CD14-positive monocyte (primary cell): ENCODE data around the gene MYH10. TPM values are rescaled to one million over a fixed set of nuclear protein-coding genes. Genes with fewer than 3 reads are reported as not detected.

Source experiments
- DNase-seq, 3 donors: peaks; one replicate each; pipeline ENCODE4 v3.0.0-alpha.2; 2011 to 2022
- H2AFZ ChIP-seq: 2 replicates; pipeline ENCODE4 v1.6.0; 2012; ENCODE audit warnings: mild to moderate bottlenecking, low read depth, low read length, inconsistent platforms; ENCODE audit not compliant: insufficient read depth, poor library complexity, severe bottlenecking
- H3K27ac ChIP-seq, 2 donors: 1 replicate in 1 of 2; 2 replicates in 1 of 2; pipeline ENCODE4 v1.5.1; 2012 to 2013; ENCODE audit warnings: low read length in 2 of 2, control low read depth in 1 of 2, inconsistent platforms in 1 of 2, low read depth in 1 of 2, mild to moderate bottlenecking in 1 of 2
- H3K27me3 ChIP-seq, 2 donors: one replicate each; pipeline versions ENCODE4 v1.6.0 to v1.6.1; 2011 to 2013; ENCODE audit warnings: low read length in 2 of 2; ENCODE audit not compliant: control insufficient read depth in 2 of 2, insufficient read depth in 2 of 2
- H3K36me3 ChIP-seq, 2 donors: replicated peaks in 1 of 2; 1 replicate in 1 of 2; 2 replicates in 1 of 2; pipeline versions ENCODE4 v1.5.1 to v1.6.1; 2012 to 2013; ENCODE audit warnings: low read length in 2 of 2, control low read depth in 1 of 2, inconsistent platforms in 1 of 2, mild to moderate bottlenecking in 1 of 2; ENCODE audit not compliant: insufficient read depth in 2 of 2, control insufficient read depth in 1 of 2
- H3K4me1 ChIP-seq, 2 donors: 1 replicate in 1 of 2; 2 replicates in 1 of 2; pipeline versions ENCODE4 v1.5.1 to v1.6.1; 2012 to 2013; ENCODE audit warnings: low read length in 2 of 2, control low read depth in 1 of 2, inconsistent platforms in 1 of 2, mild to moderate bottlenecking in 1 of 2, moderate library complexity in 1 of 2; ENCODE audit not compliant: insufficient read depth in 2 of 2, control insufficient read depth in 1 of 2
- H3K4me2 ChIP-seq: replicated peaks from 2 replicates; pipeline ENCODE3; 2012; ENCODE audit warnings: low read length, moderate library complexity, mild to moderate bottlenecking; ENCODE audit not compliant: poor library complexity, severe bottlenecking; ENCODE audit errors: extremely low read depth
- H3K4me3 ChIP-seq, 3 experiments: fragments of 200-600 bp in 1 of 3; sonication (generic) in 1 of 3; replicated peaks in 1 of 3; 1 replicate in 2 of 3; 2 replicates in 1 of 3; pipeline ENCODE4 v1.5.1; 2011 to 2013; ENCODE audit warnings: low read length in 3 of 3, mild to moderate bottlenecking in 3 of 3, control low read depth in 2 of 3, low read depth in 2 of 3, inconsistent platforms in 1 of 3, moderate library complexity in 1 of 3
- H3K79me2 ChIP-seq: 2 replicates; pipeline ENCODE4 v1.6.0; 2012; ENCODE audit warnings: mild to moderate bottlenecking, control low read depth, inconsistent platforms, low read length, moderate library complexity; ENCODE audit not compliant: insufficient read depth
- H3K9ac ChIP-seq: 2 replicates; pipeline ENCODE4 v1.6.0; 2017; ENCODE audit warnings: low read length, mild to moderate bottlenecking; ENCODE audit not compliant: insufficient read depth, poor library complexity, severe bottlenecking
- H3K9me3 ChIP-seq, 2 donors: replicated peaks in 1 of 2; 1 replicate in 1 of 2; 2 replicates in 1 of 2; pipeline versions ENCODE4 v1.5.1 to v1.6.1; 2012 to 2013; ENCODE audit warnings: low read length in 2 of 2, control low read depth in 1 of 2; ENCODE audit not compliant: control insufficient read depth in 1 of 2, insufficient read depth in 1 of 2
- H4K20me1 ChIP-seq: 2 replicates; pipeline ENCODE4 v1.6.0; 2012; ENCODE audit warnings: mild to moderate bottlenecking, low read length, control low read depth, moderate library complexity; ENCODE audit not compliant: insufficient read depth
- H3K27ac Mint-ChIP-seq, 7 donors: one replicate each; pipeline ENCODE4 v1.8.0; 2020; ENCODE audit warnings: mild to moderate bottlenecking in 7 of 7, mixed read lengths in 7 of 7, moderate library complexity in 6 of 7, inconsistent platforms in 2 of 7
- H3K27me3 Mint-ChIP-seq, 3 donors: one replicate each; pipeline ENCODE4 v1.8.0; 2021 to 2022; ENCODE audit warnings: low read depth in 3 of 3, mild to moderate bottlenecking in 3 of 3, mixed read lengths in 3 of 3, moderate library complexity in 3 of 3, inconsistent platforms in 1 of 3
- H3K36me3 Mint-ChIP-seq, 2 donors: one replicate each; pipeline ENCODE4 v1.8.0; 2020; ENCODE audit warnings: mixed read lengths in 2 of 2, inconsistent platforms in 1 of 2, mild to moderate bottlenecking in 1 of 2
- H3K4me1 Mint-ChIP-seq: one replicate; pipeline ENCODE4 v1.8.0; 2020; ENCODE audit warnings: mild to moderate bottlenecking, mixed read lengths
- H3K4me3 Mint-ChIP-seq, 2 donors: one replicate each; pipeline ENCODE4 v1.8.0; 2020; ENCODE audit warnings: mild to moderate bottlenecking in 2 of 2, mixed read lengths in 2 of 2, moderate library complexity in 1 of 2
- H3K9me3 Mint-ChIP-seq, 7 donors: one replicate each; pipeline ENCODE4 v1.8.0; 2020 to 2022; ENCODE audit warnings: mixed read lengths in 7 of 7, mild to moderate bottlenecking in 6 of 7, moderate library complexity in 6 of 7, inconsistent platforms in 2 of 7
- WGBS: methylation state at CpG from one replicate; pipeline ENCODE4 v1.1.5; 2013; ENCODE audit warnings: missing lambda C conversion rate; ENCODE audit not compliant: insufficient coverage; 5-methylcytosine and 5-hydroxymethylcytosine counted together
- intact Hi-C, 2 donors: fragments of 100-400 bp; cut with micrococcal nuclease; formaldehyde crosslinking; loops; one replicate each; pipeline versions ENCODE4 v1.15.0 to v1.15.1; 2023
- polyA plus RNA-seq, 3 donors: library from polyadenylated mRNA; depleted of rRNA in 1 of 3; unstranded in 2 of 3; stranded (reverse) in 1 of 3; fragments of 300-500 nt in 2 of 3; fragments of >200 nt in 1 of 3; fragmentation: Illumina TruSeq in 2 of 3; gene quantifications; 1 replicate in 2 of 3; 2 replicates in 1 of 3; pipeline ENCODE4 v1.2.3, GENCODE V29; 2012 to 2021
- TF ChIP-seq, protein P1 (sequence below): fragments of 200-600 bp; IDR thresholded peaks from one replicate; pipeline ENCODE4 v1.8.0; 2022; ENCODE audit warnings: antibody characterized with exemption, mild to moderate bottlenecking

The MYH10 gene
- polyA plus RNA-seq, 3 donors = 0.42 to 0.65 TPM; not detected in 1

GRCh38 chr17:8628172-8628571, 2.4 kb downstream of the MYH10 start:
- Mint-ChIP-seq H3K36me3 (peaks cover 3 to 4% of the 10 kb centered on the region in 2 donors), H3K27me3 (peaks cover 71 to 85% (median 80%) of the 10 kb centered on the region in 3 donors), H3K9me3 (peaks cover 0 to 26% (median 10%) of the 10 kb centered on the region in 7 donors), H3K27ac (no peak overlapping the region), H3K4me3 (peak overlapping the region in 1 of 2 donors; percentile 79), H3K4me1 (peaks cover 20% of the 10 kb centered on the region)
- WGBS = no CpG with 5 or more reads among the region's 2 CpGs
- Histone ChIP-seq H2AFZ (no peak overlapping the region), H3K9ac (no peak overlapping the region), H3K4me2 (no peak overlapping the region), H3K9me3 (peaks cover 3 to 16% of the 10 kb centered on the region in 2 donors), H3K27me3 (peaks cover 63 to 85% of the 10 kb centered on the region in 2 donors), H3K27ac (no peak overlapping the region), H3K36me3 (no peaks in the 10 kb centered on the region), H3K79me2 (no peaks in the 10 kb centered on the region), H3K4me3 (no peak overlapping the region), H4K20me1 (no peaks in the 10 kb centered on the region), H3K4me1 (peaks cover 13 to 24% of the 10 kb centered on the region in 2 donors)
- DNase-seq = no peak
- TF ChIP-seq, protein P1, sequence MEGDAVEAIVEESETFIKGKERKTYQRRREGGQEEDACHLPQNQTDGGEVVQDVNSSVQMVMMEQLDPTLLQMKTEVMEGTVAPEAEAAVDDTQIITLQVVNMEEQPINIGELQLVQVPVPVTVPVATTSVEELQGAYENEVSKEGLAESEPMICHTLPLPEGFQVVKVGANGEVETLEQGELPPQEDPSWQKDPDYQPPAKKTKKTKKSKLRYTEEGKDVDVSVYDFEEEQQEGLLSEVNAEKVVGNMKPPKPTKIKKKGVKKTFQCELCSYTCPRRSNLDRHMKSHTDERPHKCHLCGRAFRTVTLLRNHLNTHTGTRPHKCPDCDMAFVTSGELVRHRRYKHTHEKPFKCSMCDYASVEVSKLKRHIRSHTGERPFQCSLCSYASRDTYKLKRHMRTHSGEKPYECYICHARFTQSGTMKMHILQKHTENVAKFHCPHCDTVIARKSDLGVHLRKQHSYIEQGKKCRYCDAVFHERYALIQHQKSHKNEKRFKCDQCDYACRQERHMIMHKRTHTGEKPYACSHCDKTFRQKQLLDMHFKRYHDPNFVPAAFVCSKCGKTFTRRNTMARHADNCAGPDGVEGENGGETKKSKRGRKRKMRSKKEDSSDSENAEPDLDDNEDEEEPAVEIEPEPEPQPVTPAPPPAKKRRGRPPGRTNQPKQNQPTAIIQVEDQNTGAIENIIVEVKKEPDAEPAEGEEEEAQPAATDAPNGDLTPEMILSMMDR = no peak
- intact Hi-C loops = no loop called here

GRCh38 chr17:8623591-8623990, 6.9 kb downstream of the MYH10 start:
- H3K27me3 ChIP-seq = peaks cover 60 to 82% of the 10 kb centered on the region in 2 donors
- peaks cover 0 to 5% of the 10 kb centered on the region in 2 donors for H3K9me3 ChIP-seq
- H3K4me1 Mint-ChIP-seq = peaks cover 4% of the 10 kb centered on the region
- WGBS = 94% methylated on average over 2 of the region's 2 CpGs
- no peaks in the 10 kb centered on the region for H3K79me2 ChIP-seq
- H3K27me3 Mint-ChIP-seq = peaks cover 63 to 75% (median 71%) of the 10 kb centered on the region in 3 donors
- no peak overlapping the region for H3K9ac ChIP-seq
- H3K4me3 Mint-ChIP-seq = peak overlapping the region in 1 of 2 donors; percentile 28
- H3K27ac ChIP-seq = no peak overlapping the region
- no peak overlapping the region for H3K27ac Mint-ChIP-seq
- no peak overlapping the region for H2AFZ ChIP-seq
- no peak overlapping the region for H3K4me2 ChIP-seq
- TF ChIP-seq, protein P1 = no peak
- no peaks in the 10 kb centered on the region for H3K4me1 ChIP-seq
- no peaks in the 10 kb centered on the region for H3K36me3 Mint-ChIP-seq
- no peak overlapping the region for H3K4me3 ChIP-seq
- H3K36me3 ChIP-seq = no peaks in the 10 kb centered on the region
- no peaks in the 10 kb centered on the region for H4K20me1 ChIP-seq
- intact Hi-C loops = no loop called here
- no peak for DNase-seq
- peaks cover 0 to 6% (median 1%) of the 10 kb centered on the region in 7 donors for H3K9me3 Mint-ChIP-seq
